Keratinocyte (primary cell): ENCODE data around the gene TRPC4AP.

Source experiments
- CTCF ChIP-seq, 3 experiments: IDR thresholded peaks in 1 of 3; conservative IDR thresholded peaks in 1 of 3; optimal IDR thresholded peaks in 1 of 3; 2 replicates in 2 of 3; 3 replicates in 1 of 3; pipeline versions ENCODE3 to v1.5.1; 2011; ENCODE audit warnings: low read length in 3 of 3, mild to moderate bottlenecking in 3 of 3, moderate library complexity in 2 of 3, control low read depth in 1 of 3, inconsistent platforms in 1 of 3; ENCODE audit not compliant: insufficient read depth in 2 of 3; ENCODE audit errors: extremely low read depth in 1 of 3
- EZH2 ChIP-seq: IDR thresholded peaks from one replicate; pipeline ENCODE4 v1.6.1; 2012; ENCODE audit warnings: inconsistent platforms, mild to moderate bottlenecking, low read length, moderate library complexity

- TF ChIP-seq EZH2 (no peak), CTCF (optimal IDR thresholded peaks at IDR 0.05 in 1 of 3, IDR thresholded peaks at IDR 0.05 in 1 of 3, conservative IDR thresholded peaks at IDR 0.05 in 1 of 3; ENCODE audit: extremely low read depth in 1 of 3, insufficient read depth in 2 of 3, low read length in 3 of 3) (no peak)
Measured at GRCh38 chr20:35004749-35005462, 87.7 kb downstream of the TRPC4AP start.
